Cardiac muscle cell (in vitro differentiated cells and primary cell): ENCODE data around the gene CACNA1C. TPM values are rescaled to one million over a fixed set of nuclear protein-coding genes. Genes with fewer than 3 reads are reported as not detected.

Experiments used
- DNase-seq, 2 donors: peaks; one replicate each; pipeline versions ENCODE4 v3.0.0 to v3.0.0-alpha.2; 2010 to 2017; ENCODE audit warnings: low read depth in 1 of 2, low spot score in 1 of 2
- H3K27ac ChIP-seq: fragments of 200-600 bp; sonication (generic); 2 replicates; pipeline ENCODE4 v1.5.1; 2016
- H3K27me3 ChIP-seq: fragments of 200-600 bp; sonication (generic); 2 replicates; pipeline ENCODE4 v1.6.0; 2016; ENCODE audit warnings: control low read depth
- H3K36me3 ChIP-seq: fragments of 200-600 bp; sonication (generic); 2 replicates; pipeline ENCODE4 v1.5.1; 2016; ENCODE audit warnings: control low read depth
- H3K4me1 ChIP-seq: fragments of 200-600 bp; sonication (generic); 2 replicates; pipeline ENCODE4 v1.8.1; 2017; ENCODE audit warnings: low read depth, mild to moderate bottlenecking, mixed run types
- H3K4me3 ChIP-seq: fragments of 200-600 bp; sonication (generic); 2 replicates; pipeline ENCODE4 v1.5.1; 2016; ENCODE audit warnings: mild to moderate bottlenecking
- H3K9me3 ChIP-seq: fragments of 200-600 bp; sonication (generic); 2 replicates; pipeline ENCODE4 v1.5.1; 2017; ENCODE audit warnings: low read depth, mild to moderate bottlenecking, control low read depth
- polyA plus RNA-seq: library from polyadenylated mRNA; unstranded; fragments of >200 nt; fragmentation: Nextera tagmentation; extraction: Ambion mirVana; gene quantifications from 2 replicates; pipeline ENCODE4 v1.2.1, GENCODE V29; 2016
- total RNA-seq: library from RNA; depleted of rRNA; stranded (reverse); fragments of >200 nt; gene quantifications from 2 replicates; pipeline ENCODE4 v1.2.3, GENCODE V29; 2016
- TF ChIP-seq, protein P1 (sequence below): IDR thresholded peaks from 2 replicates; pipeline ENCODE4 v1.5.1; 2012; ENCODE audit warnings: low read depth, mild to moderate bottlenecking, low read length

The CACNA1C gene
- total and polyA plus RNA-seq, 2 experiments from 2014 or later, result 40.8 to 77.8 TPM

- Histone ChIP-seq H3K27me3 (no peaks in the 10 kb centered on the region), H3K27ac (no peak overlapping the region), H3K9me3 (no peaks in the 10 kb centered on the region), H3K4me1 (peaks cover 19% of the 10 kb centered on the region), H3K4me3 (no peak overlapping the region), H3K36me3 (no peaks in the 10 kb centered on the region)
- no peak for DNase-seq
- TF ChIP-seq, protein P1, sequence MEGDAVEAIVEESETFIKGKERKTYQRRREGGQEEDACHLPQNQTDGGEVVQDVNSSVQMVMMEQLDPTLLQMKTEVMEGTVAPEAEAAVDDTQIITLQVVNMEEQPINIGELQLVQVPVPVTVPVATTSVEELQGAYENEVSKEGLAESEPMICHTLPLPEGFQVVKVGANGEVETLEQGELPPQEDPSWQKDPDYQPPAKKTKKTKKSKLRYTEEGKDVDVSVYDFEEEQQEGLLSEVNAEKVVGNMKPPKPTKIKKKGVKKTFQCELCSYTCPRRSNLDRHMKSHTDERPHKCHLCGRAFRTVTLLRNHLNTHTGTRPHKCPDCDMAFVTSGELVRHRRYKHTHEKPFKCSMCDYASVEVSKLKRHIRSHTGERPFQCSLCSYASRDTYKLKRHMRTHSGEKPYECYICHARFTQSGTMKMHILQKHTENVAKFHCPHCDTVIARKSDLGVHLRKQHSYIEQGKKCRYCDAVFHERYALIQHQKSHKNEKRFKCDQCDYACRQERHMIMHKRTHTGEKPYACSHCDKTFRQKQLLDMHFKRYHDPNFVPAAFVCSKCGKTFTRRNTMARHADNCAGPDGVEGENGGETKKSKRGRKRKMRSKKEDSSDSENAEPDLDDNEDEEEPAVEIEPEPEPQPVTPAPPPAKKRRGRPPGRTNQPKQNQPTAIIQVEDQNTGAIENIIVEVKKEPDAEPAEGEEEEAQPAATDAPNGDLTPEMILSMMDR, result no peak
Observed at GRCh38 chr12:2017546-2018337, 35.0 kb upstream of the CACNA1C start.

- no peaks in the 10 kb centered on the region for H3K9me3 ChIP-seq
- H3K27me3 ChIP-seq, result no peaks in the 10 kb centered on the region
- DNase-seq, result no peak
- TF ChIP-seq, protein P1, result no peak
- H3K36me3 ChIP-seq, result no peaks in the 10 kb centered on the region
- no peak overlapping the region for H3K27ac ChIP-seq
- no peak overlapping the region for H3K4me3 ChIP-seq
- peaks cover 16% of the 10 kb centered on the region for H3K4me1 ChIP-seq
Observed at GRCh38 chr12:2018391-2018790, 34.4 kb upstream of the CACNA1C start.

DNA sequence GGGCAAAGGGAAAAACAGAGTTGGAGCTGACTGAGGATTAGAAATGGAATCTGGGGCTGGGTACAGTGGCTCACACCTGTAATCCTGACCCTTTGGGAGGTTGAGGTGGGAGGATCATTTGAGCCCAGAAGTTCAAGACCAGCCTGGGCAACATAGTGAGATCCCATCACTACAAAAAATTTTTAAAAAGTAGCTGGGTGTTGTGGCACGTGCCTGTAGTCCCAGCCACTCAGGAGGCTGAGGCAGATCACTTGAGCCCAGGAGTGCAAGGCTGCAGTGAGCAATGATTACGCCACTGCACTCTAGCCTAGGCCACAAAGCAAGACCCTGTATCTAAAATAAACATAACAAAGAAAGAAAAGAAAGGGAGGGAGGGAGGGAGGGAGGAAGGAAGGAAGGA, 33.7 kb upstream of the CACNA1C start:
- no peaks in the 10 kb centered on the region for H3K27me3 ChIP-seq
- no peak for DNase-seq
- no peak overlapping the region for H3K4me3 ChIP-seq
- H3K9me3 ChIP-seq, result no peaks in the 10 kb centered on the region
- H3K4me1 ChIP-seq, result peaks cover 9% of the 10 kb centered on the region
- TF ChIP-seq, protein P1, result no peak
- H3K27ac ChIP-seq, result no peak overlapping the region
- no peaks in the 10 kb centered on the region for H3K36me3 ChIP-seq

GRCh38 chr12:2020511-2020910, 32.3 kb upstream of the CACNA1C start:
- no peak overlapping the region for H3K4me3 ChIP-seq
- no peaks in the 10 kb centered on the region for H3K27me3 ChIP-seq
- DNase-seq, result no peak
- H3K36me3 ChIP-seq, result no peaks in the 10 kb centered on the region
- H3K4me1 ChIP-seq, result peaks cover 4% of the 10 kb centered on the region
- H3K27ac ChIP-seq, result no peak overlapping the region
- TF ChIP-seq, protein P1, result no peak
- H3K9me3 ChIP-seq, result no peaks in the 10 kb centered on the region

DNA sequence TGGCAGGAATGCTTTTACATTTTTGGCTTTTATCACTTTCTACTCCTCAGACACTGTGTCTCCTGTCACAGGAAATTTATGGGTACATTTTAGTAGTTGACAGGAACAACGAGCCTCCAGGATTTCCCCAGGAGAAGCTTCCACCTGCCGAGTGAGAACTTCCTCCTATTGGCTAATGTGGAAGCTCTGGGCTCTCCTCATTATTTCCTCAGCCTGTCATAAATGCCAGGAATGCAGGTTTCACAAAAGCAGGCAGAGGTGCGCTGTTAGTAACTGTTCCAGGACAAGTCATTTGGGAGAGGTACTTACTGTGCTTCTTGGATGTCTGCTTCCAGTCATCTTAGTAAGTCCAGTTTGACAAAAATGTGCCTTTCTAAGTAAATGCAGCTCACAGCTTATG, 29.4 kb upstream of the CACNA1C start:
- no peak overlapping the region for H3K27ac ChIP-seq
- H3K36me3 ChIP-seq, result no peaks in the 10 kb centered on the region
- H3K4me1 ChIP-seq, result no peaks in the 10 kb centered on the region
- no peak for DNase-seq
- no peaks in the 10 kb centered on the region for H3K9me3 ChIP-seq
- TF ChIP-seq, protein P1, result no peak
- H3K4me3 ChIP-seq, result no peak overlapping the region
- H3K27me3 ChIP-seq, result no peaks in the 10 kb centered on the region
